IPS-NIHi11 (cell line): ENCODE results near the gene IL2RG.
A peak's percentile ranks its signal among the peaks of the same experiment; 100 is the strongest.

Source experiments
- DNase-seq: peaks from one replicate; pipeline ENCODE4 v3.0.0; 2012; ENCODE audit warnings: mixed read lengths, low spot score

The IL2RG gene

GRCh38 chrX:71111141-71111843 is at the start of gene IL2RG:
Gene IL2RG (minus strand): TSS chrX:71111577. CDS start chrX:71111539, 38 bp downstream.
- no peak for DNase-seq

DNA sequence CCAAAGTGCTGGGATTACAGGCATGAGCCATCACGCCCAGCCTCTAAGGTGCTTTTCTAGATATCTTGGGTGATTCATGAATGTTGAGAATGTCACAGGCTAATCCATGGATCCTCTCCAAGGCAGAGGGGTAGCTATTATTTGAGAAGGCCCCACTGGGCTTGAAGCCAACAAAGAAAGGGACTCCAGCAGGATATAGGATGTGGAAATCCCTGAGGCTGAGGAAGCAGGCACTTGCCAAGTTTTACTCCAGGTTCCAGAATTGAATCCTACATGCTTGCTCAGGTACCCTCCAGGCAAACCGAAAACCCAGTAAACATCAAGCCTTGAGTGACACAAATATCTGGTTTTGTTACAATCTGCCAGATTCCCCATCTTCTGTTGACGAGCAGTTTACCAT is 49.1 kb upstream of the IL2RG start:
- no peak for DNase-seq

GRCh38 chrX:71159335-71159734 is 48.0 kb upstream of the IL2RG start:
- DNase-seq, result no peak

- DNase-seq, result no peak
These were observed 47.2 kb upstream of the IL2RG start for GRCh38 chrX:71158603-71159002.

GRCh38 chrX:71154641-71155040 is 43.3 kb upstream of the IL2RG start:
- no peak for DNase-seq

DNA sequence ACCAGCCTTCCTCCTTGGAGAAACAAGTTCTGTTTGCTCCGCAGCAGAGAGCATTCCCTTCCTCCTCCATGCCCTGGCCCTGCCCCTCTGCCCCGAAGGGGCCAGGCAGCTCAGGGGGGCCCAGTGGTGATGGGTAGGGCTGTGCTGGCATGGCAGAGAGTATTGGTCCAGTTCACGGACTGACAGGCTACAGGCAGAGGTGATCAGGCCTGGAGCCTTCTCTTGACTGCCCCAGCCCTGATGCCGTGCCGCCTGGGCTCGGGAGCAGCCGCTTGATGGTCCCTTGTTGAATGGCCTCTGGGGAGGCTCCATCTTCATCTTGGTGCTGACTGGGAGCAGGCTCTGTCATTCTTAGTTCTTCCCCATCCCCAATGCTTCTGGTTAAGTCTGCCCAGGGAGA is 42.8 kb upstream of the IL2RG start:
- DNase-seq, result no peak

- DNase-seq, result no peak
These were observed 40.0 kb upstream of the IL2RG start for GRCh38 chrX:71151366-71151765.

GRCh38 chrX:71148278-71148663 is 36.9 kb upstream of the IL2RG start:
- DNase-seq, result no peak

DNA sequence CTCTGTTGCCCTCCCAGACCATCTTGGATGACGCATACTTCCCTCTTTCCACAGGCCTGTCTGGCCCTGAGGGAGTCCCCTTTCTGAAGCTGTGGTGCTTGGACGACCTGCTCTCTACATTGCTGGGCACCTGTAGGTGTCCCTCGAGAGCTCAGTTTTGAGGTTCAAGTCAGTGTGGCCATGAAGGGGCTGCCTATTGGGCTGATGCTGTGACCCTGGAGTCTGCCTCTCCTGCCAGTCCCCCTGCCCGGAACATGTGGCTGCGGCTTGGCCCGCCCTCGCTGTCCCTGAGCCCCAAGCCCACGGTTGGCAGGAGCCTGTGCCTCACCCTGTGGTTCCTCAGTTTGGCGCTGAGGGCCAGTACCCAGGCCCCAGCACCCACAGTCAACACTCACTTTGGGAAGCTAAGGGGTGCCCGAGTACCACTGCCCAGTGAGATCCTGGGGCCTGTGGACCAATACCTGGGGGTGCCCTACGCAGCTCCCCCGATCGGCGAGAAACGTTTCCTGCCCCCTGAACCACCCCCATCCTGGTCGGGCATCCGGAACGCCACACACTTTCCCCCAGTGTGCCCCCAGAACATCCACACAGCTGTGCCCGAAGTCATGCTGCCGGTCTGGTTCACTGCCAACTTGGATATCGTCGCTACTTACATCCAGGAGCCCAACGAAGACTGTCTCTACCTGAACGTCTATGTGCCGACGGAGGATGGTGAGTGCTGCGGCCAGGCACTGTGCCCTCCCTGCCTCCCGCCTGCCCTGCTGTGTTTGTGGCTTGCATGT is 36.3 kb upstream of the IL2RG start:
- no peak for DNase-seq

GRCh38 chrX:71144651-71145050 is 33.3 kb upstream of the IL2RG start, which contains the start of gene NLGN3:
Gene NLGN3 (plus strand): TSS chrX:71144841. CDS start chrX:71147750, 2,909 bp downstream.
- peak; percentile 67 for DNase-seq

DNA sequence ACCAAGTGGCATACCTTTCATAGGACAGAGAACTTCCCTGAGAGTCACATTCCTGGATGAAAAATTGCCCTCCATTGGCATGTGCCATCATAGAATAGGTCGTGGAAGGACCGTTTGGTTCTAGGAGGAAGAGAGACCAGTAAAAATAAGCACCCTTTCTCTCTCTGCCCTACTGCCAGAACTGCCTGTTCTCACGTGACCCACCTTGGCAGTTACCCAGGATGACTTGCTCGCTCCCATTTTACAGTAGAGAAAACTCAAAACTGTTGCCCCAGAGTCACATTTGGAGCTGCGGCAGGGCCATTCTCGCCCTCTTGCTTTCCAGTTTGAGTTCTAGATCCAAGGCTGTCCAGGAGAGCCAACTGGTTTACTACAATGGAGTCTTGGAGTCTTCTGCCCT is 32.1 kb upstream of the IL2RG start:
- DNase-seq, result no peak

- DNase-seq, result no peak
These were observed 29.1 kb upstream of the IL2RG start for GRCh38 chrX:71140440-71140839.

DNA sequence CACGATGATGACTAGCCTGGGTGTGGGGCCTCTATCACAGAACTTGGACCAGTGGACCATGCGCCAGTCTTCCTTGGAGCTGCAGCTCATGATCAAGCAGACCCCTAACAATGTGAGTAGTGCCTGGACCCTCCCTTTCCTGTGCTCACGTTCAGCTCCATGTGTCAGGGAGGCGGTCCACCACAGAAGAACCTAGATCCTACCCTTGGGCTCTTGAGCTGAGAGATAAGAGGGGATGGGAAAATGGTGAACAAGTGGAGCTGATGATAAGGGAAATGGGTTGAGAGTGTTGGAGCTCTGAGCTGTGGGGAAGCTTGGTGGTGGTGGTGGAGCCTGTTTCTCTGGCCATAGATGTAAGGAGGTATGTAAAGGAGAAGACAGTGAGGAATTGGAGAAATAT is 20.1 kb upstream of the IL2RG start:
- no peak for DNase-seq

GRCh38 chrX:71128915-71129765 is 17.8 kb upstream of the IL2RG start:
- DNase-seq, result peak; percentile 64

GRCh38 chrX:71128166-71128833 is 16.9 kb upstream of the IL2RG start:
- no peak for DNase-seq

GRCh38 chrX:71118985-71119535 is 7.7 kb upstream of the IL2RG start:
- DNase-seq, result no peak

GRCh38 chrX:71118032-71118984 is 6.9 kb upstream of the IL2RG start, which contains the start of gene MED12:
Gene MED12 (plus strand): TSS chrX:71118596. CDS start chrX:71118755, 159 bp downstream.
- DNase-seq, result peak; percentile 87

DNA sequence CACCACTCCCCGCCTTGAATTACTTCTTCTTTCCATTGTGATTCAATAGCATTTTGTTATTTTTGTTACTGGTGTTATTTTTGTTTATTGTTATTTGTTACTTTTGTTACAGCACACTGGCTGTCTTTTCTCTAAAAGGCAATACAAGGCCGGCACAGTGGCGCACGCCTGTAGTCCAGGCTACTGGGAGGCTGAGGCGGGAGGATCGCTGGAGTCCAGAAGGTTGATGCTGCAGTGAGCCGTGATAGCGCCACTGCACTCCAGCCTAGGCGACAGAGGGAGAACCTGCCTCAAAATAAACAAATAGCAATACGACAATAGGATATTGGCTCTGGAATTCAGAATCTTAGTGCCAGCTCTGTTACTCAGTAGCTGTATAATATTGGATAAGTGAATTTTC is 6.0 kb upstream of the IL2RG start:
- DNase-seq, result no peak

- no peak for DNase-seq
These were observed 599 bp upstream of the IL2RG start for GRCh38 chrX:71111921-71112431.

GRCh38 chrX:71109051-71109450 is 2.3 kb downstream of the IL2RG start:
- DNase-seq, result no peak
